Measurements from ENCODE around the gene NUDT8. TPM values are rescaled to one million over a fixed set of nuclear protein-coding genes. Genes with fewer than 3 reads are reported as not detected.
A peak's percentile ranks its signal among the peaks of the same experiment; 100 is the strongest.

The NUDT8 gene
- total and polyA plus RNA-seq, 9 of the 15 experiments (the other 6 are each of a cell fraction or from before 2014, with no cell fraction given): 0.23 to 27.8 (median 5.0) TPM

DNA sequence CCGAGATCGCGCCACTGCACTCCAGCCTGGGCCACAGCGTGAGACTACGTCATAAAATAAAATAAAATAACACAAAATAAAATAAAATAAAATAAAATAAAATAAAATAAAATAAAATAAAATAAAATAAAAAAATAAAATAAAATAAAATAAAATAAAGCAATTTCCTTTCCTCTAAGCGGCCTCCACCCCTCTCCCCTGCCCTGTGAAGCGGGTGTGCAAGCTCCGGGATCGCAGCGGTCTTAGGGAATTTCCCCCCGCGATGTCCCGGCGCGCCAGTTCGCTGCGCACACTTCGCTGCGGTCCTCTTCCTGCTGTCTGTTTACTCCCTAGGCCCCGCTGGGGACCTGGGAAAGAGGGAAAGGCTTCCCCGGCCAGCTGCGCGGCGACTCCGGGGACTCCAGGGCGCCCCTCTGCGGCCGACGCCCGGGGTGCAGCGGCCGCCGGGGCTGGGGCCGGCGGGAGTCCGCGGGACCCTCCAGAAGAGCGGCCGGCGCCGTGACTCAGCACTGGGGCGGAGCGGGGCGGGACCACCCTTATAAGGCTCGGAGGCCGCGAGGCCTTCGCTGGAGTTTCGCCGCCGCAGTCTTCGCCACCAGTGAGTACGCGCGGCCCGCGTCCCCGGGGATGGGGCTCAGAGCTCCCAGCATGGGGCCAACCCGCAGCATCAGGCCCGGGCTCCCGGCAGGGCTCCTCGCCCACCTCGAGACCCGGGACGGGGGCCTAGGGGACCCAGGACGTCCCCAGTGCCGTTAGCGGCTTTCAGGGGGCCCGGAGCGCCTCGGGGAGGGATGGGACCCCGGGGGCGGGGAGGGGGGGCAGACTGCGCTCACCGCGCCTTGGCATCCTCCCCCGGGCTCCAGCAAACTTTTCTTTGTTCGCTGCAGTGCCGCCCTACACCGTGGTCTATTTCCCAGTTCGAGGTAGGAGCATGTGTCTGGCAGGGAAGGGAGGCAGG, 46.2 kb downstream of the NUDT8 start, which contains the start of gene GSTP1:
Gene GSTP1, plus strand, starts transcription at position 566 of the 958 bp plus-strand sequence. Its CDS starts 32 bp downstream, at position 598.
- WGBS (ENCODE audit: insufficient coverage, low coverage, missing lambda C conversion rate): 3% methylated on average over 33 of the region's 81 CpGs
- H3K27me3 ChIP-seq (ENCODE audit: control insufficient read depth in 2 of 2, insufficient read depth in 2 of 2, low read length in 2 of 2): no peaks in the 10 kb centered on the region
- no peaks in the 10 kb centered on the region for H3K9me3 ChIP-seq (replicated peaks; ENCODE audit: control insufficient read depth, insufficient read depth, low read depth, low read length)
- H3K36me3 ChIP-seq (ENCODE audit: control insufficient read depth, insufficient read depth, low read length): peaks cover 41% of the 10 kb centered on the region
- no TSS peak for BruUV-seq (replicated peaks)
- in situ Hi-C loops (cut with MboI): no loop called here
- H3K4me1 ChIP-seq (replicated peaks in 1 of 2; ENCODE audit: control insufficient read depth in 2 of 2, insufficient read depth in 2 of 2, low read length in 2 of 2): peaks cover 33 to 49% of the 10 kb centered on the region in 2 experiments
- CTCF ChIA-PET (ENCODE audit: low intra/inter-chr PET ratio): no interaction called here
- intact Hi-C loops (cut with micrococcal nuclease): loop anchor here (1.0 to 5.0 kb wide), 5 partner anchors 22 to 231 kb away; partner anchors contain the start of genes CDK2AP2, PITPNM1, POLD4 and PPP1CA
- H3K79me2 ChIP-seq (ENCODE audit: control insufficient read depth, insufficient read depth, low read length): peaks cover 43% of the 10 kb centered on the region
- peak; percentile 78 for FAIRE-seq
- H4K20me1 ChIP-seq (replicated peaks; ENCODE audit: control insufficient read depth, insufficient read depth, low read length): peaks cover 14% of the 10 kb centered on the region; the same call in 1 of the 2 replicates
- H3K4me2 ChIP-seq (ENCODE audit: insufficient read depth, low read length): peak within 1 kb of the TSS; percentile 87
- POLR2A ChIA-PET: interaction anchor here (0.6 to 2.8 kb wide), 15 partner anchors 9 to 182 kb away, joined by 3 to 21 read pairs (median 6); partner anchors contain the start of genes NUDT8 and PPP1CA
- H3K9ac ChIP-seq (ENCODE audit: insufficient read depth in 1 of 2, low read depth in 2 of 2, low read length in 2 of 2): peak within 1 kb of the TSS; percentile 89 to 99
- peak within 1 kb of the TSS; percentile 62 for H3K4me3 ChIP-seq
- H3K9me1 ChIP-seq (ENCODE audit: control insufficient read depth, insufficient read depth, low read length): peaks cover 5% of the 10 kb centered on the region
- H2AFZ ChIP-seq (ENCODE audit: low read depth, low read length): peak within 1 kb of the TSS; percentile 92
- peak; percentile 95 for ATAC-seq
- DNase-seq (ENCODE audit: extremely low read depth in 1 of 4, low spot score in 3 of 4): peak; percentile 94 to 96 (median 94)
- peak within 1 kb of the TSS; percentile 89 for H3K27ac ChIP-seq (ENCODE audit: extremely low read depth, low read depth, low read length)
- TF ChIP-seq NUFIP1 (IDR thresholded peaks at IDR 0.05; ENCODE audit: partially characterized antibody) (no peak), ZSCAN32 (CRISPR knock-in tag; IDR thresholded peaks at IDR 0.05) (no peak), ZNF408 (CRISPR knock-in tag; IDR thresholded peaks at IDR 0.05; ENCODE audit: low read depth) (no peak), TCF7 (IDR thresholded peaks at IDR 0.05; ENCODE audit: borderline replicate concordance) (peak; percentile 70; the same call in 1 of the 2 replicates), STAT5B (CRISPR knock-in tag; IDR thresholded peaks at IDR 0.05) (no peak), DPF2 (IDR thresholded peaks at IDR 0.05) (no peak), SUPT5H (IDR thresholded peaks at IDR 0.05) (peak; percentile 95), PTTG1 (tag; IDR thresholded peaks at IDR 0.05; ENCODE audit: low read depth) (no peak), E2F3 (CRISPR knock-in tag; IDR thresholded peaks at IDR 0.05) (peak; percentile 38; the same call in 1 of the 2 replicates), SRSF1 (IDR thresholded peaks at IDR 0.05; ENCODE audit: low read depth, low read length) (no peak), ZNF3 (CRISPR knock-in tag; IDR thresholded peaks at IDR 0.05) (no peak), RHOXF2B (CRISPR knock-in tag; conservative IDR thresholded peaks at IDR 0.05) (no peak), ATF3 (IDR thresholded peaks at IDR 0.05) (no peak), ATF3 (CRISPR knock-in tag; conservative IDR thresholded peaks at IDR 0.05) (peak; percentile 47; the same call in 1 of the 2 replicates), ETV5 (CRISPR knock-in tag; IDR thresholded peaks at IDR 0.05; ENCODE audit: low read depth) (no peak; the same call in 1 of the 2 replicates)
- TF ChIP-seq, protein P1, sequence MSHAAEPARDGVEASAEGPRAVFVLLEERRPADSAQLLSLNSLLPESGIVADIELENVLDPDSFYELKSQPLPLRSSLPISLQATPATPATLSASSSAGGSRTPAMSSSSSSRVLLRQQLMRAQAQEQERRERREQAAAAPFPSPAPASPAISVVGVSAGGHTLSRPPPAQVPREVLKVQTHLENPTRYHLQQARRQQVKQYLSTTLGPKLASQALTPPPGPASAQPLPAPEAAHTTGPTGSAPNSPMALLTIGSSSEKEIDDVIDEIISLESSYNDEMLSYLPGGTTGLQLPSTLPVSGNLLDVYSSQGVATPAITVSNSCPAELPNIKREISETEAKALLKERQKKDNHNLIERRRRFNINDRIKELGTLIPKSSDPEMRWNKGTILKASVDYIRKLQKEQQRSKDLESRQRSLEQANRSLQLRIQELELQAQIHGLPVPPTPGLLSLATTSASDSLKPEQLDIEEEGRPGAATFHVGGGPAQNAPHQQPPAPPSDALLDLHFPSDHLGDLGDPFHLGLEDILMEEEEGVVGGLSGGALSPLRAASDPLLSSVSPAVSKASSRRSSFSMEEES (CRISPR knock-in tag; IDR thresholded peaks at IDR 0.05): no peak
- TF ChIP-seq, protein P2, sequence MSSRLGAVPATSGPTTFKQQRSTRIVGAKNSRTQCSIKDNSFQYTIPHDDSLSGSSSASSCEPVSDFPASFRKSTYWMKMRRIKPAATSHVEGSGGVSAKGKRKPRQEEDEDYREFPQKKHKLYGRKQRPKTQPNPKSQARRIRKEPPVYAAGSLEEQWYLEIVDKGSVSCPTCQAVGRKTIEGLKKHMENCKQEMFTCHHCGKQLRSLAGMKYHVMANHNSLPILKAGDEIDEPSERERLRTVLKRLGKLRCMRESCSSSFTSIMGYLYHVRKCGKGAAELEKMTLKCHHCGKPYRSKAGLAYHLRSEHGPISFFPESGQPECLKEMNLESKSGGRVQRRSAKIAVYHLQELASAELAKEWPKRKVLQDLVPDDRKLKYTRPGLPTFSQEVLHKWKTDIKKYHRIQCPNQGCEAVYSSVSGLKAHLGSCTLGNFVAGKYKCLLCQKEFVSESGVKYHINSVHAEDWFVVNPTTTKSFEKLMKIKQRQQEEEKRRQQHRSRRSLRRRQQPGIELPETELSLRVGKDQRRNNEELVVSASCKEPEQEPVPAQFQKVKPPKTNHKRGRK (tag; IDR thresholded peaks at IDR 0.05): no peak
- TF ChIP-seq, protein P3, sequence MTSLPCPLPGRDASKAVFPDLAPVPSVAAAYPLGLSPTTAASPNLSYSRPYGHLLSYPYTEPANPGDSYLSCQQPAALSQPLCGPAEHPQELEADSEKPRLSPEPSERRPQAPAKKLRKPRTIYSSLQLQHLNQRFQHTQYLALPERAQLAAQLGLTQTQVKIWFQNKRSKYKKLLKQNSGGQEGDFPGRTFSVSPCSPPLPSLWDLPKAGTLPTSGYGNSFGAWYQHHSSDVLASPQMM (CRISPR knock-in tag; IDR thresholded peaks at IDR 0.05): no peak

Measured in K562 (cell line).